Sigmoid colon (tissue), 4 donors: Measurements from ENCODE around the gene SLAMF1.

Experiments used
- CTCF ChIP-seq, 4 experiments: fragments of 450-650 bp in 3 of 4; fragments of 200-600 bp in 1 of 4; IDR thresholded peaks; one replicate each; pipeline ENCODE4 v1.5.1; 2016 to 2019; ENCODE audit warnings: antibody characterized with exemption in 4 of 4, mild to moderate bottlenecking in 3 of 4, moderate library complexity in 2 of 4
- POLR2A ChIP-seq, 2 donors: fragments of 450-650 bp; IDR thresholded peaks; one replicate each; pipeline ENCODE4 v1.6.1; 2016; ENCODE audit warnings: antibody characterized with exemption in 2 of 2, mild to moderate bottlenecking in 2 of 2, moderate library complexity in 2 of 2
- POLR2AphosphoS5 ChIP-seq, 4 donors: sonication (generic); formaldehyde crosslinking; IDR thresholded peaks; one replicate each; pipeline ENCODE4 v1.6.1; 2017; ENCODE audit warnings: antibody characterized with exemption in 4 of 4

GRCh38 chr1:160608514-160608913 lies 38.3 kb downstream of the SLAMF1 start:
- no peak for TF ChIP-seq CTCF (IDR thresholded peaks at IDR 0.05)
- TF ChIP-seq POLR2A (IDR thresholded peaks at IDR 0.05): no peak
- TF ChIP-seq POLR2AphosphoS5 (IDR thresholded peaks at IDR 0.05): no peak
